Measurements from ENCODE around the gene CNIH3.

Gene CNIH3

DNA sequence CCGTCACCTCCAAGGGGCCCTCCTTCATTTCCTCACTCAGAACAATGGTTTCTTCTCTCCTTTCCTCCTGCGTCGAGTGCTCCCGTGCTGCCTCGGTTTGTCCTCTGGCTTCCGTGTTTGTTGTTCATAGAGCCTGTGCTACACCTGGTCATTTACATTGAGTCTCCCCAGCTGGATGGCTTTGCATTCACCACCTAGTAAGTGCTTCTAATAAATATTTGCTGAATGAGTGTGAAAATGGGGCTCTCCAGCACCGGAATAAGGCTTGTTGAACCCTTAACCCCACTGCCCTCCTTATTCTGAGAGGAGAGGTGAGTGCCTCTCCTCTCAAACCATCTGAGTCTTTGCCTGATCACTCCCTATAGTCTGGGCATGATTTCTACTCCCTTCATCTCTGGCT, 104.9 kb downstream of the CNIH3 start:
- Histone ChIP-seq H3K9me2 (replicated peaks; ENCODE audit: insufficient read depth, low read length) (no peaks in the 10 kb centered on the region), H3K9me3 (ENCODE audit: insufficient read depth, low read length) (no peaks in the 10 kb centered on the region), H3K36me3 (ENCODE audit: low read length) (no peaks in the 10 kb centered on the region), H3K4me2 (ENCODE audit: low read depth, low read length, poor library complexity, severe bottlenecking) (no peak overlapping the region), H3K9ac (ENCODE audit: low read length) (no peak overlapping the region), H3K4me3 (ENCODE audit: insufficient read depth, low read length, poor library complexity, severe bottlenecking) (no peak overlapping the region), H4K20me1 (ENCODE audit: low read depth, low read length) (no peaks in the 10 kb centered on the region), H3K27me3 (ENCODE audit: low read length) (no peaks in the 10 kb centered on the region), H3K79me2 (ENCODE audit: insufficient read depth, low read length) (no peaks in the 10 kb centered on the region), H2AFZ (ENCODE audit: low read depth, low read length, severe bottlenecking) (no peak overlapping the region), H3F3A (ENCODE audit: insufficient read depth) (no peaks in the 10 kb centered on the region), H3K27ac (ENCODE audit: low read depth, low read length) (no peak overlapping the region)
- TF ChIP-seq, protein P1, sequence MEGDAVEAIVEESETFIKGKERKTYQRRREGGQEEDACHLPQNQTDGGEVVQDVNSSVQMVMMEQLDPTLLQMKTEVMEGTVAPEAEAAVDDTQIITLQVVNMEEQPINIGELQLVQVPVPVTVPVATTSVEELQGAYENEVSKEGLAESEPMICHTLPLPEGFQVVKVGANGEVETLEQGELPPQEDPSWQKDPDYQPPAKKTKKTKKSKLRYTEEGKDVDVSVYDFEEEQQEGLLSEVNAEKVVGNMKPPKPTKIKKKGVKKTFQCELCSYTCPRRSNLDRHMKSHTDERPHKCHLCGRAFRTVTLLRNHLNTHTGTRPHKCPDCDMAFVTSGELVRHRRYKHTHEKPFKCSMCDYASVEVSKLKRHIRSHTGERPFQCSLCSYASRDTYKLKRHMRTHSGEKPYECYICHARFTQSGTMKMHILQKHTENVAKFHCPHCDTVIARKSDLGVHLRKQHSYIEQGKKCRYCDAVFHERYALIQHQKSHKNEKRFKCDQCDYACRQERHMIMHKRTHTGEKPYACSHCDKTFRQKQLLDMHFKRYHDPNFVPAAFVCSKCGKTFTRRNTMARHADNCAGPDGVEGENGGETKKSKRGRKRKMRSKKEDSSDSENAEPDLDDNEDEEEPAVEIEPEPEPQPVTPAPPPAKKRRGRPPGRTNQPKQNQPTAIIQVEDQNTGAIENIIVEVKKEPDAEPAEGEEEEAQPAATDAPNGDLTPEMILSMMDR (IDR thresholded peaks at IDR 0.05; ENCODE audit: insufficient read depth, low read length, poor library complexity, severe bottlenecking): no peak
- TF ChIP-seq EZH2phosphoT487 (conservative IDR thresholded peaks at IDR 0.05; ENCODE audit: low read length): no peak

DNA sequence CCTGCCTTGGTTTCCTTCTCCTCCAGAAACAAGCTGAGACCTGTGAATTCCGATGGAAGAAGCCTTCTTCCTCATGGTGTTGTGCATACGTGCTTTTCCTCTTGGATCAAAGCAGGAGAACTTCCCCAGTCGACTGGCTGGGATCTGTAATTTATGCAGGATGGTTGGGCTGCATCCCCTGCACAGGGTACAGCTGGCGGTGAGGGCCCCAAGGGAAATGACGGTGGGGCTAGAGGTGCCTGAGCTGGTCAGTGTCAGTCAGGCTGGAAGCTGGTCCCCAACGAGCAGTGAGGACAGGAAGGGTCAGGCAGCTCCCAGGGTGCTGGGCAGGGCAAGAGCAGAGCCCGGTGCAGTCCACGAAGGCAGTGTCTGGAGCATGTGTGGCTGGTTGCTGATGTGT, 106.7 kb downstream of the CNIH3 start:
- Histone ChIP-seq H3K9me3 (ENCODE audit: insufficient read depth, low read length) (no peaks in the 10 kb centered on the region), H3K9ac (ENCODE audit: low read length) (no peak overlapping the region), H3F3A (ENCODE audit: insufficient read depth) (no peaks in the 10 kb centered on the region), H2AFZ (ENCODE audit: low read depth, low read length, severe bottlenecking) (no peak overlapping the region), H3K4me2 (ENCODE audit: low read depth, low read length, poor library complexity, severe bottlenecking) (no peak overlapping the region), H4K20me1 (ENCODE audit: low read depth, low read length) (no peaks in the 10 kb centered on the region), H3K27ac (ENCODE audit: low read depth, low read length) (no peak overlapping the region), H3K9me2 (replicated peaks; ENCODE audit: insufficient read depth, low read length) (no peaks in the 10 kb centered on the region), H3K36me3 (ENCODE audit: low read length) (no peaks in the 10 kb centered on the region), H3K79me2 (ENCODE audit: insufficient read depth, low read length) (no peaks in the 10 kb centered on the region), H3K27me3 (ENCODE audit: low read length) (no peaks in the 10 kb centered on the region), H3K4me3 (ENCODE audit: insufficient read depth, low read length, poor library complexity, severe bottlenecking) (no peak overlapping the region)
- TF ChIP-seq EZH2phosphoT487 (conservative IDR thresholded peaks at IDR 0.05; ENCODE audit: low read length): no peak
- TF ChIP-seq, protein P1 (IDR thresholded peaks at IDR 0.05; ENCODE audit: insufficient read depth, low read length, poor library complexity, severe bottlenecking): no peak

DNA sequence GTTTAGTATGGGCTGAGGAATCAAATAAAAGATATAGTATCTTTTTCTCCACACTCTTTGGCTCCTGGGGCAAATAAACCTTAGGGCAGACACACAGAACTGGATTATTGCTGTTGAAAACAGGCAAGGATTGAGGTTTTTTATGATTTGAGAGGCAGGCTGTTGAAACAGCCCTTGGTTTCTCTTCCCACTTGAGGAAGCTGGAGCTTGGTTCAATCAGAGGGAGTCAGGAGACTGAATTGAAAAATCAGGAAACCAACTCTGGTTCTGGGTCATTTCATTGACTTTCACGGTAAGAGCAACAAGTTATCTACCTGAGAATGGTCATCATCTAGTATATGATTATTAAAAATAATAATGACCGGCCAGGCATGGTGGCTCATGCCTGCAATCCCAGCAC, 108.4 kb downstream of the CNIH3 start:
- Histone ChIP-seq H3K36me3 (ENCODE audit: low read length) (no peaks in the 10 kb centered on the region), H3K4me3 (ENCODE audit: insufficient read depth, low read length, poor library complexity, severe bottlenecking) (no peak overlapping the region), H3K79me2 (ENCODE audit: insufficient read depth, low read length) (no peaks in the 10 kb centered on the region), H3K9me2 (replicated peaks; ENCODE audit: insufficient read depth, low read length) (no peaks in the 10 kb centered on the region), H3K4me2 (ENCODE audit: low read depth, low read length, poor library complexity, severe bottlenecking) (no peak overlapping the region), H2AFZ (ENCODE audit: low read depth, low read length, severe bottlenecking) (no peak overlapping the region), H3K27ac (ENCODE audit: low read depth, low read length) (no peak overlapping the region), H3F3A (ENCODE audit: insufficient read depth) (no peaks in the 10 kb centered on the region), H4K20me1 (ENCODE audit: low read depth, low read length) (no peaks in the 10 kb centered on the region), H3K9ac (ENCODE audit: low read length) (no peak overlapping the region), H3K9me3 (ENCODE audit: insufficient read depth, low read length) (no peaks in the 10 kb centered on the region), H3K27me3 (ENCODE audit: low read length) (no peaks in the 10 kb centered on the region)
- TF ChIP-seq, protein P1 (IDR thresholded peaks at IDR 0.05; ENCODE audit: insufficient read depth, low read length, poor library complexity, severe bottlenecking): no peak
- no peak for TF ChIP-seq EZH2phosphoT487 (conservative IDR thresholded peaks at IDR 0.05; ENCODE audit: low read length)
